MM.1S (cell line): ENCODE results near the gene YLPM1.

Experiments used
- DNase-seq: peaks from one replicate; pipeline ENCODE4 v3.0.0-alpha.2; 2015
- H2AFZ ChIP-seq: fragments of 300-600 bp; sonication (generic); 2 replicates; pipeline ENCODE4 v1.6.0; 2016; ENCODE audit warnings: antibody characterized with exemption, low read length
- H3F3A ChIP-seq: fragments of 300-600 bp; sonication (generic); 2 replicates; pipeline ENCODE4 v1.6.1; 2016; ENCODE audit warnings: mild to moderate bottlenecking, antibody characterized with exemption, low read length, moderate library complexity, mixed read lengths; ENCODE audit not compliant: insufficient read depth
- H3K27ac ChIP-seq: fragments of 300-600 bp; sonication (generic); 2 replicates; pipeline ENCODE4 v1.5.1; 2016; ENCODE audit warnings: mild to moderate bottlenecking, low read length
- H3K27me3 ChIP-seq: fragments of 300-600 bp; sonication (generic); replicated peaks from 2 replicates; pipeline ENCODE4 v1.6.0; 2016; ENCODE audit warnings: low read length; ENCODE audit not compliant: insufficient read depth
- H3K36me3 ChIP-seq: fragments of 300-600 bp; sonication (generic); replicated peaks from 2 replicates; pipeline ENCODE4 v1.6.1; 2016; ENCODE audit warnings: mild to moderate bottlenecking, low read length, mixed read lengths; ENCODE audit not compliant: insufficient read depth
- H3K4me1 ChIP-seq: fragments of 300-600 bp; sonication (generic); 2 replicates; pipeline ENCODE4 v1.6.1; 2016; ENCODE audit warnings: low read length, mixed read lengths
- H3K4me2 ChIP-seq: fragments of 300-600 bp; sonication (generic); 2 replicates; pipeline ENCODE4 v1.6.0; 2016; ENCODE audit warnings: low read depth, low read length
- H3K4me3 ChIP-seq: fragments of 300-600 bp; sonication (generic); 2 replicates; pipeline ENCODE4 v1.5.1; 2016; ENCODE audit warnings: low read length, mixed read lengths
- H3K79me2 ChIP-seq: fragments of 300-600 bp; sonication (generic); 2 replicates; pipeline ENCODE4 v1.6.1; 2016; ENCODE audit warnings: mixed run types, low read length, mixed read lengths
- H3K9ac ChIP-seq: fragments of 300-600 bp; sonication (generic); 2 replicates; pipeline ENCODE4 v1.6.1; 2016; ENCODE audit warnings: low read length, mixed read lengths
- H3K9me2 ChIP-seq: fragments of 300-600 bp; sonication (generic); replicated peaks from 2 replicates; pipeline ENCODE4 v1.6.1; 2016; ENCODE audit warnings: mild to moderate bottlenecking, low read length, mixed read lengths; ENCODE audit not compliant: insufficient read depth
- H3K9me3 ChIP-seq: fragments of 300-600 bp; sonication (generic); replicated peaks from 2 replicates; pipeline ENCODE4 v1.6.1; 2016; ENCODE audit warnings: mild to moderate bottlenecking, low read length, mixed read lengths; ENCODE audit not compliant: insufficient read depth
- H4K20me1 ChIP-seq: fragments of 300-600 bp; sonication (generic); 2 replicates; pipeline ENCODE4 v1.6.1; 2016; ENCODE audit warnings: mild to moderate bottlenecking, low read length, moderate library complexity, mixed read lengths; ENCODE audit not compliant: insufficient read depth
- EZH2 ChIP-seq: fragments of 300-600 bp; sonication (generic); optimal IDR thresholded peaks from 2 replicates; pipeline ENCODE3; 2017; ENCODE audit warnings: low read depth, mild to moderate bottlenecking, antibody characterized with exemption, low read length, mixed read lengths
- EZH2phosphoT487 ChIP-seq: fragments of 300-600 bp; sonication (generic); IDR thresholded peaks from 2 replicates; pipeline ENCODE4 v1.6.1; 2018; ENCODE audit warnings: antibody characterized with exemption, low read length
- TF ChIP-seq, protein P1 (sequence below): fragments of 300-600 bp; sonication (generic); IDR thresholded peaks from 2 replicates; pipeline ENCODE4 v1.5.1; 2016; ENCODE audit warnings: antibody characterized with exemption, low read length, mixed read lengths

YLPM1 gene

DNA sequence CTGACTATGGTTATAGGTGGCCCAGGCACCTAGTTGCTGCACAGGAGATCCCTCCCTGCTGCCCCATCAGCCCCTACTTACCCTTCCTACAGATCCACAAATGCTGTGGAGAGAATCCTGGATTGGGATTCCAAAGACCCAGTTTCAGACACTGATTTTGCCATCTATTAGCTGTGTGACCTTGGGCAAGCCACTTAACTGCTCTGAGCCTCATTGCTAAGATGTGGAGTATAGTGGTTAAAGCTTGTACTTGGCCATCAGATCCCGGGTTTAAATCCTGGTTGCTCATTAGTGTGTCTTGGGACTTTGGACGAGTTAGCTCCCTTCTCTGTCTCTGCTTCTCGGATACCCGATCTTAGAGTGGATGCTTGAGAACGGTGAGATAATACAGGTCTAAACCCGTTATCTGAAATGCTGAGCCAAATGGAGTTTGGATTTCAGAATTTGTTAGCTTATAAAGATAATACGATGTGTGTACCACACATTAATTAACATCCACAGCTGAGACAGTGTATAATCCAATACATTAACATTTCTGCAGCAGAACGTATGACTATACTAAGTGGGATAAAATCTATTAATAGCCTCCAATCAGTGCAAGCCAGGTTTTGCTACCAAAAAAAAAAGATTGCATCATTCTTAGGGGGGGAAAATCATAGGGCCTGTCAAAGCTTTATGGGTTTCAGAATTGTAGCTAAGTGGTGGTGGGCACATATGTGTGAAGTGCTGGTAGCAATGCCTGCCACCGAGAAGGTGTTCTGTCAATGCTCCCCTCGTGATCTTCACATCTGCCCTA is 96.8 kb downstream of the YLPM1 start:
- DNase-seq, result no peak
- Histone ChIP-seq H3K27me3 (no peaks in the 10 kb centered on the region), H3K4me1 (no peaks in the 10 kb centered on the region), H3K27ac (no peak overlapping the region), H4K20me1 (no peaks in the 10 kb centered on the region), H3K79me2 (no peaks in the 10 kb centered on the region), H3K9me3 (no peaks in the 10 kb centered on the region), H3K4me3 (no peak overlapping the region), H3K9ac (no peak overlapping the region), H3F3A (no peaks in the 10 kb centered on the region), H2AFZ (no peak overlapping the region), H3K36me3 (no peaks in the 10 kb centered on the region), H3K4me2 (no peak overlapping the region), H3K9me2 (no peaks in the 10 kb centered on the region)
- TF ChIP-seq EZH2 (no peak), EZH2phosphoT487 (no peak)
- TF ChIP-seq, protein P1, sequence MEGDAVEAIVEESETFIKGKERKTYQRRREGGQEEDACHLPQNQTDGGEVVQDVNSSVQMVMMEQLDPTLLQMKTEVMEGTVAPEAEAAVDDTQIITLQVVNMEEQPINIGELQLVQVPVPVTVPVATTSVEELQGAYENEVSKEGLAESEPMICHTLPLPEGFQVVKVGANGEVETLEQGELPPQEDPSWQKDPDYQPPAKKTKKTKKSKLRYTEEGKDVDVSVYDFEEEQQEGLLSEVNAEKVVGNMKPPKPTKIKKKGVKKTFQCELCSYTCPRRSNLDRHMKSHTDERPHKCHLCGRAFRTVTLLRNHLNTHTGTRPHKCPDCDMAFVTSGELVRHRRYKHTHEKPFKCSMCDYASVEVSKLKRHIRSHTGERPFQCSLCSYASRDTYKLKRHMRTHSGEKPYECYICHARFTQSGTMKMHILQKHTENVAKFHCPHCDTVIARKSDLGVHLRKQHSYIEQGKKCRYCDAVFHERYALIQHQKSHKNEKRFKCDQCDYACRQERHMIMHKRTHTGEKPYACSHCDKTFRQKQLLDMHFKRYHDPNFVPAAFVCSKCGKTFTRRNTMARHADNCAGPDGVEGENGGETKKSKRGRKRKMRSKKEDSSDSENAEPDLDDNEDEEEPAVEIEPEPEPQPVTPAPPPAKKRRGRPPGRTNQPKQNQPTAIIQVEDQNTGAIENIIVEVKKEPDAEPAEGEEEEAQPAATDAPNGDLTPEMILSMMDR, result no peak

DNA sequence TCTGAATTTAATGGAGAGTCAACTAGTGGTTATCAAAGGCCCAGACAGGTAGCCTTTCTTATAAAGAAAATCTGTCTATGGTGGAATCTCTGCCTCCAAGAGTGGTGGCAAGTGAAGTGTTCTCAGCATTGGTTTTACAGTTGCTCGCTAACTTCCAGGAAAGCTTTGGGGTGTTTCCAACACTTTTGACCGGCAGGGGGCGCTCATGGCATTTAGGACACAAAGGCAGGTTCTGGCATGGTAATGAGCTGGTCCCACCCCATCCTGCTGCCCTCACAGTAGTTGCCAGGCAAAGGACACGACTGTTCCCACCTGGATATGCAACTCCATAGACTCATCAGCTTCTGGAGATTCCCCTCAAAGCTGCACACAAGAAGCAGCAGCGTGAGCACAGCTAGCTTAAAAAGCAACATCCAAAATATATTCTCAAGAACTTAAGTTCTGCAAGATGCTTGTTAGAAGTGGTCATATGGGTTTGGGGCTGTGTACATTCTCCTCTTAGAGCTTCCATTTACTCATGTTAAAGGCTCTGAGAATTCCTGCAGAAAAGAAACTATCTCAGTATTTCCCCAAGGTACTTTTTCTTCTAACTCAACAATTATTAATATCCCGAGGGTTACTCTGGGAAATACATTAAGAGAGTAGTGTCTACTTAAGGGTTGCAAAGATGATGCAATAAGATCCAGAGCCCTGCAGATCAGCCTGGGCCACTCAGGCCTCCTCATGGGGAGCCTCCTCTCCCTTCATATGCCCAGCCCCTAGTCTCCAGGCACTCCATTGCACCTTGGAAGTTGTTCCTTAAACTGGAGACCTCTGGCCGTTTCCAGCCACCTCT is 98.0 kb downstream of the YLPM1 start:
- Histone ChIP-seq H3F3A (no peaks in the 10 kb centered on the region), H3K4me3 (no peak overlapping the region), H3K4me1 (no peaks in the 10 kb centered on the region), H3K27ac (no peak overlapping the region), H3K27me3 (no peaks in the 10 kb centered on the region), H3K9me2 (no peaks in the 10 kb centered on the region), H2AFZ (no peak overlapping the region), H3K9ac (no peak overlapping the region), H3K79me2 (no peaks in the 10 kb centered on the region), H3K4me2 (no peak overlapping the region), H3K9me3 (no peaks in the 10 kb centered on the region), H3K36me3 (no peaks in the 10 kb centered on the region), H4K20me1 (no peaks in the 10 kb centered on the region)
- peak; percentile 73 for DNase-seq
- TF ChIP-seq, protein P1, result peak; percentile 66
- no peak for TF ChIP-seq EZH2

GRCh38 chr14:74861734-74862090 is 98.6 kb downstream of the YLPM1 start:
- Histone ChIP-seq H3K79me2 (no peaks in the 10 kb centered on the region), H3K4me2 (no peak overlapping the region), H3K9me2 (no peaks in the 10 kb centered on the region), H3F3A (no peaks in the 10 kb centered on the region), H3K9ac (no peak overlapping the region), H4K20me1 (no peaks in the 10 kb centered on the region), H3K4me1 (no peaks in the 10 kb centered on the region), H3K27me3 (no peaks in the 10 kb centered on the region), H3K27ac (no peak overlapping the region), H3K36me3 (no peaks in the 10 kb centered on the region), H2AFZ (no peak overlapping the region), H3K4me3 (no peak overlapping the region), H3K9me3 (no peaks in the 10 kb centered on the region)
- DNase-seq, result no peak
- TF ChIP-seq EZH2 (no peak), EZH2phosphoT487 (no peak)
- TF ChIP-seq, protein P1, result no peak
